Measurements from ENCODE around the gene FBXO8. TPM values are rescaled to one million over a fixed set of nuclear protein-coding genes. Genes with fewer than 3 reads are reported as not detected.

The FBXO8 gene
- total RNA-seq, 1 experiment from 2014 or later, result 16.7 TPM

DNA sequence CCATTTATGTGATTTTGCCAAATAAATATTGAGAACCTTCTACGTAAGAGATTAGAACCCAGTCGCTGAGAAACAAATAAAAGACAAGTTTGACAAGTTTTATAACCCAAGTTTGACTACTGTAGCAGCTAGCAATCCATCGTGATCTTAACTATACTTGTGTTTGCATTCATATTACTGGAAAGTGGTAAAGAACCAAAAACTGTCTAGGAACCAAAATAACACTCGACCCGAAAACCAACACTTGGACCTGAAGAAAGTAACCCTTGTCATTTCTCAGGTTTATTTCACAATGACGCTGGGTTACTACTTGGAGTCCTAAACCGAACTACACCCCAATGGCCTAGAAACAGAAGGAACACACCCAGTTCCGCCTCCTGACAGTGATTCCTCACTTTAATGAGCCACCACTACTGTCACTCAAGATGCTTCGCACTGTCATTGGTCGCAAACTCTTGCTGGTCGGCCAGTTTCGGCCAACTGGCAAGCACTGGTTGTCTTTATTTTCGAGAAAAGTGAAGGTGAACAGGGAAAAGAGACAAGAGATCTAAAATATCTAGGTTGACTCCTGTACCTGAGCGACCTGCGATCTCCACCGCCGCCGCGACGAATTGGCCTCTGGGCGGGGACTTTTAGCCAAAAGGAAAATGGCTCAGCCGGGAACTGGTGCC is 496 bp downstream of the FBXO8 start:
- no peaks in the 10 kb centered on the region for H3K9me3 ChIP-seq (ENCODE audit: insufficient read depth, low read depth)
- BruUV-seq (replicated peaks), result TSS peak; percentile 85
- H3K4me2 ChIP-seq, result peak overlapping the region; percentile 95
- DNase-seq, result peak; percentile 71 to 87
- TF ChIP-seq EZH2 (IDR thresholded peaks at IDR 0.05; ENCODE audit: low read depth), result no peak
- TF ChIP-seq, protein P1, sequence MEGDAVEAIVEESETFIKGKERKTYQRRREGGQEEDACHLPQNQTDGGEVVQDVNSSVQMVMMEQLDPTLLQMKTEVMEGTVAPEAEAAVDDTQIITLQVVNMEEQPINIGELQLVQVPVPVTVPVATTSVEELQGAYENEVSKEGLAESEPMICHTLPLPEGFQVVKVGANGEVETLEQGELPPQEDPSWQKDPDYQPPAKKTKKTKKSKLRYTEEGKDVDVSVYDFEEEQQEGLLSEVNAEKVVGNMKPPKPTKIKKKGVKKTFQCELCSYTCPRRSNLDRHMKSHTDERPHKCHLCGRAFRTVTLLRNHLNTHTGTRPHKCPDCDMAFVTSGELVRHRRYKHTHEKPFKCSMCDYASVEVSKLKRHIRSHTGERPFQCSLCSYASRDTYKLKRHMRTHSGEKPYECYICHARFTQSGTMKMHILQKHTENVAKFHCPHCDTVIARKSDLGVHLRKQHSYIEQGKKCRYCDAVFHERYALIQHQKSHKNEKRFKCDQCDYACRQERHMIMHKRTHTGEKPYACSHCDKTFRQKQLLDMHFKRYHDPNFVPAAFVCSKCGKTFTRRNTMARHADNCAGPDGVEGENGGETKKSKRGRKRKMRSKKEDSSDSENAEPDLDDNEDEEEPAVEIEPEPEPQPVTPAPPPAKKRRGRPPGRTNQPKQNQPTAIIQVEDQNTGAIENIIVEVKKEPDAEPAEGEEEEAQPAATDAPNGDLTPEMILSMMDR (conservative IDR thresholded peaks at IDR 0.05), result no peak
- CTCF ChIA-PET, result no interaction called here
- H3K4me1 ChIP-seq (replicated peaks; ENCODE audit: insufficient read depth), result 0 out of 2 replicates have a peak, but pooled peaks cover 15% of the 10 kb centered on the region
- no peaks in the 10 kb centered on the region for H4K20me1 ChIP-seq (ENCODE audit: insufficient read depth)
- H3K27me3 ChIP-seq (ENCODE audit: insufficient read depth, low read depth), result no peaks in the 10 kb centered on the region
- peak overlapping the region; percentile 98 for H3K4me3 ChIP-seq
- peaks cover 25% of the 10 kb centered on the region for H3K79me2 ChIP-seq (ENCODE audit: low read depth)
- H3K36me3 ChIP-seq (ENCODE audit: low read depth), result no peaks in the 10 kb centered on the region
- H3K9me2 ChIP-seq (ENCODE audit: insufficient read depth), result no peaks in the 10 kb centered on the region
- H3F3A ChIP-seq (ENCODE audit: insufficient read depth, low read depth), result peaks cover 11% of the 10 kb centered on the region; the same call in 1 of the 2 replicates
- intact Hi-C loops (cut with micrococcal nuclease; ENCODE audit: unreplicated experiment), result no loop called here
- POLR2A ChIA-PET (ENCODE audit: unreplicated experiment), result no interaction called here
- peak overlapping the region; percentile 100 for H2AFZ ChIP-seq
- peak overlapping the region; percentile 84 for H3K27ac ChIP-seq

DNA sequence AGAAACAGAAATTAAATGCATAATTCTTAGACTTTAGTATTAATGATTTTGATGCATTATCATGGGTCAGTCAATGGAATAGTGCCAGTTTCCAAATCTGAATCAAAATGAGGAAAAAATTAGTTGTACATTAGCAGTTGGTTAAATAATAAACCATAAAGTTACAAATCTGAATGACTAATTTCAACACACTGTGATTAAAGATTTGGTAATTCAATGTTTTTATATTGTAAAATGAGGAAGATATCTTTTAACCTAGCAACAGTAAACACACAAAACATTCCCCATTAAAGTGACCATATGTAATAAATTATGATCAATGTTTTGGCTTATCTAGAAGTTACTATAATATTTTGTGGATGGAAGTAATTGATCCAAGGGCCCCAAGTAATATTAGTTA is 1.6 kb downstream of the FBXO8 start:
- no peak for DNase-seq
- H3K27ac ChIP-seq, result no peak overlapping the region
- no peaks in the 10 kb centered on the region for H3K36me3 ChIP-seq (ENCODE audit: low read depth)
- H3K9me2 ChIP-seq (ENCODE audit: insufficient read depth), result no peaks in the 10 kb centered on the region
- peaks cover 11% of the 10 kb centered on the region; the same call in 1 of the 2 replicates for H3F3A ChIP-seq (ENCODE audit: insufficient read depth, low read depth)
- H3K79me2 ChIP-seq (ENCODE audit: low read depth), result peaks cover 28% of the 10 kb centered on the region
- H3K9me3 ChIP-seq (ENCODE audit: insufficient read depth, low read depth), result no peaks in the 10 kb centered on the region
- 0 out of 2 replicates have a peak, but pooled peaks cover 15% of the 10 kb centered on the region for H3K4me1 ChIP-seq (replicated peaks; ENCODE audit: insufficient read depth)
- TF ChIP-seq, protein P1 (conservative IDR thresholded peaks at IDR 0.05), result no peak
- no peak for TF ChIP-seq EZH2 (IDR thresholded peaks at IDR 0.05; ENCODE audit: low read depth)
- BruUV-seq (replicated peaks), result no TSS peak
- H4K20me1 ChIP-seq (ENCODE audit: insufficient read depth), result no peaks in the 10 kb centered on the region
- intact Hi-C loops (cut with micrococcal nuclease; ENCODE audit: unreplicated experiment), result no loop called here
- POLR2A ChIA-PET (ENCODE audit: unreplicated experiment), result no interaction called here
- peak overlapping the region; percentile 95 for H3K4me2 ChIP-seq
- H2AFZ ChIP-seq, result no peak overlapping the region
- peak overlapping the region; percentile 98; the same call in 1 of the 2 replicates for H3K4me3 ChIP-seq
- H3K27me3 ChIP-seq (ENCODE audit: insufficient read depth, low read depth), result no peaks in the 10 kb centered on the region
- CTCF ChIA-PET, result no interaction called here

DNA sequence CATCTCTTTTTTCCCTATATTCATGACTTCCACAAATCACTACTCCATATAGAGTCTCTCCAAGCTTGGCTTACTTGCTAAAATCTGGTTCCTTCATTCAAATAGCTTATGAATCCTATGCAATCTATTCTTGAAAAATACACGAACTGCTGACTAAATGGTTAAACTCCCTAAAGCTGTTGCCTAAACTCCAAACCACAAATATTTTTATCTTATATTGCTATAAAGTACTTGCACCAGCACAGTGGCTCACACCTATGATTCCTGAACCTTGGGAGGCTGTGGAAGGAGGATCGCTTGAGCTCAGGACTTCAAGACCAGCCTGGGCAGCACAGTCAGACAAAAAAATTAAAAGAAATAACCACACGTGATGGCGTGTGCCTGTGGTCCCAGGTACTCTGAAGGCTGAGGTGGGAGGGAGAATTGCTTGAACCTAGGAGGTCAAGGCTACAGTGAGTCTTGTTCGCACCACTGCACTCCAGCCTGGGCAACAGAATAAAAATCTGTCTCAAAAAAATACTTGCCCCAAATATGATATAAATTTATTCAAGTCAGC is 2.2 kb downstream of the FBXO8 start:
- Histone ChIP-seq H2AFZ (no peak overlapping the region), H3K4me1 (replicated peaks; ENCODE audit: insufficient read depth) (0 out of 2 replicates have a peak, but pooled peaks cover 15% of the 10 kb centered on the region), H3K4me3 (no peak overlapping the region), H3K36me3 (ENCODE audit: low read depth) (no peaks in the 10 kb centered on the region), H3K4me2 (no peak overlapping the region), H3K27me3 (ENCODE audit: insufficient read depth, low read depth) (no peaks in the 10 kb centered on the region), H3K27ac (no peak overlapping the region), H3K79me2 (ENCODE audit: low read depth) (peaks cover 28% of the 10 kb centered on the region), H3K9me2 (ENCODE audit: insufficient read depth) (no peaks in the 10 kb centered on the region), H3F3A (ENCODE audit: insufficient read depth, low read depth) (peaks cover 11% of the 10 kb centered on the region; the same call in 1 of the 2 replicates), H3K9me3 (ENCODE audit: insufficient read depth, low read depth) (no peaks in the 10 kb centered on the region), H4K20me1 (ENCODE audit: insufficient read depth) (no peaks in the 10 kb centered on the region)
- ChIA-PET CTCF (no interaction called here), POLR2A (ENCODE audit: unreplicated experiment) (no interaction called here)
- DNase-seq, result no peak
- no peak for TF ChIP-seq EZH2 (IDR thresholded peaks at IDR 0.05; ENCODE audit: low read depth)
- TF ChIP-seq, protein P1 (conservative IDR thresholded peaks at IDR 0.05), result no peak
- no TSS peak for BruUV-seq (replicated peaks)
- intact Hi-C loops (cut with micrococcal nuclease; ENCODE audit: unreplicated experiment), result no loop called here
